NCI-H1105 (cell line): ENCODE data around the gene KIF21B.

Source experiments
- DNase-seq: peaks from one replicate; lab custom pipeline; 2025; lab: John Stamatoyannopoulos, UW

Gene KIF21B

DNA sequence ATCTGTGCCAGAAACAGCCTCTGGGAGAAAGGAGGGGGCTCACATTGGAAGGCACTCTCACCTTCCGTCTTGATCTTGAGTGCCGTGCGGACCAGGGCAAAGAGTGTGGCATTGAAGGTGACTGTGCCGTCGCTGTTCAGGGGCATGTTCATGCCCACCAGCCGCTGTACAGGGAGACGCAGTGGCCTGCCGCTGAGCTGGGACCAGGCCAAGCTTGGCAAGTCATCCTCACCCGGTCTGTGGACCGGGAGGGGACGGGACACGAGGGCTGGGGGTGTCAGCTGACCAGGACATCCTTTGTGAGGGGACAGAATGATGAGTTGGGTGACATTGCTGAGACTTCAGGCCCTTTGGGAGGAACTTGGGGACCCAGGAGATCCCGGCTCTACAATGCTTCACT is 25.0 kb upstream of the KIF21B start:
- DNase-seq: no peak

DNA sequence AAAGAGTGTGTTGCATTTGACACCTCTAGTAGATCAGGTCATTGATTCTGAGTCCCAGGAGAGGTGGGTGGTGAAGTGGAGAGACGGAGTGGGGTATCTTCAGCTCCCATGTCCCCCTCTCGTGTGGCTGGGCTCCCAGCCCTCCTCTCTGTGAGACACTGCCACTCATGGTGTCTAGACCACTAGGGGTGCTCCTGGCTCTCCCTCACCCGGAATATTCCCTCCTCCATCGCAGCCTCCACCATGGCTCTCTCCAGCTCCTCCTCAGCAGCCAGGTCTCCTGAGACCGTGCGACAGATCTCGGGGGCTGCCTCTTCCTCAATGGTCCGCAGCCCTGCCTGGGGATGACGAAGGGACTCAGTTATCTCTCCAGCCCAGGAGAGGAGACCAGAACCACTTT is 20.6 kb upstream of the KIF21B start:
- no peak for DNase-seq

DNA sequence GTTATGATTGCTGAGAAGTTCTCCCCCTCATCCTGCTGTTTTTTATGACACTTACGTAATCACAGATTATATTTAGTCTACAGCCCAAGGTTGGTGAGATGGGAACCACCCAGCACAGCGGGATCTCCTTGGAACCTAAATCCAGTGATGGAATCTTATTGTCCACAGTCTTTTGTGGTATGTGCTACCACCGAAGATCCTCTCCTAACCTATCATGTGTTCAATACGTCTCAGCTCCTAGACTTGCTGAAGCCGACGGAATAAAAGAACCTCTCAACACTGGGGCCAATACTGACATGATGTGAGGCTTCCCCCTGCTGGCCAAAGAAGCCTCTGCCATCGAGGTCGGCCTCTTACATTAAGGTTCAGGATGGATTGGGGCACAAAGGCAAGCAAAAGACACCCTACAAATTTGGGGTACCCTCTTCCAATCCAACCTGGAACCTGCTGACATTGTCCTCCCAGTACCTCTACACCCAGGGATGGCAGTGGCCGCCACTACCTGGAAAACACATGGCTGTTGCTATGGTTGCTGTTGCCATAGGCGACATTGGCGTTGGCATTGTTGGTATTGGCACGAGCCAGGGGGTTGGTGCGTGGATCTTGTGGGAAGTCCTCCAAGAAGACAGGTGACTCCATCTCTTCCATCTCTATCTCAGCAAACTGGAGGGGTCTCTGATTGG is 19.4 kb upstream of the KIF21B start:
- DNase-seq: peak; percentile 70

DNA sequence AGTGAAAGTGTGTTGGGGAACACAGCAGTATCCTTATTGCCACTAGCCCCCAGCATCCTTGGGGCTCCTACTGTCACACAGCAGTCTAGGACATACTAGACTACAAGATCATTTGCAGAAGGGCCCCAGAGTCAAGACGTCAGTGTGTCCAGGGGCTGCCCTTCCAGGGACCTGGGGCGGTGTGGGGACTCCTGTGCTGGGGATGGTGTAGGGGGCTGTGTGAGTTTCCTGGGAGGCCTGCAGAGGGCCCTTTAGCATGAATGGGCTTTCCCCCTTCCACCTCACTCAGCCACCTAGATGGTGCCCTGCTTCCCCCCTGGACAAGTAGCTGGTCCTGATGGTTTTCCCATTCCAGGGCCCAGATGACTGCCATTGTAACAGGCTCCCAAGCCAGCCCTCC is 17.5 kb upstream of the KIF21B start:
- no peak for DNase-seq

DNA sequence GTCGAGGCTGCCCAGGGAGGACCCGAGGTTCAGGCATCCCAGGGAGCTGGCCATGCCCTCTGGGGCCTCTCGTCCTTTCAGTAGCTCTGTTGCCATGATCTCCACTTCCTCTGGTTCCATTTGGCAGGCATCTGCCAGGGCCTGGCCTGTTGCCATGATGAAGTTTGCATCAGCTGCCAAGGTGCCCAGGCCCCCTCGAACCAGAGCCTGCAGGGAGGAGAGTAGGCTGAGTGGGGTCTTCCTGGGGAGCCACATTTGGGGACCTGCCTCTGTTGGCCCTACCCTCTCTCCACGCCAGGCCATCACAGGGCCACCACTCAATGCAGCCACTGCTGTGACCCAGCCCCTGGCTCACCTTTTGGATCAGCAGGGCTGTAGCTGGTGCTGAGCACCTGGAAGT is 16.4 kb upstream of the KIF21B start:
- DNase-seq: no peak

DNA sequence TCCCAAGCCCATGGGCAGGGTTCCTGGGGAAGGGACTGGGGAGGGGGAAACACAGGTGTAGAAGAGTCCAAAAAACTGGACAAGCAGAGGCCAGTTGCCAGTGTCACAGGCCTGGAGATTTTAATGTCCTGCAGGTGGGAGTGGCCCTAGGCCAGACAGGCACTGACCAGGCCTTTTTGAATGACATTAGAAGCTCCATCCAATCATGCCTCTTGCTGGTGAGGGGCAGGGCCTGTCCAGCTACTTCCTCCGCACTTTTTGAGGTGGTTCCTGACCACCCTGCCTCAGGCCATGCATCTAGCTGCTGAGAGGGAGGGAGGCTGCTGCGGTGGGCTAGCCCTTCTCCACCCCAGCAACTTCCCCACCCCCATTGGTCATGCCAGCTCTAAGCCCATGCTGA is 15.9 kb upstream of the KIF21B start:
- no peak for DNase-seq

DNA sequence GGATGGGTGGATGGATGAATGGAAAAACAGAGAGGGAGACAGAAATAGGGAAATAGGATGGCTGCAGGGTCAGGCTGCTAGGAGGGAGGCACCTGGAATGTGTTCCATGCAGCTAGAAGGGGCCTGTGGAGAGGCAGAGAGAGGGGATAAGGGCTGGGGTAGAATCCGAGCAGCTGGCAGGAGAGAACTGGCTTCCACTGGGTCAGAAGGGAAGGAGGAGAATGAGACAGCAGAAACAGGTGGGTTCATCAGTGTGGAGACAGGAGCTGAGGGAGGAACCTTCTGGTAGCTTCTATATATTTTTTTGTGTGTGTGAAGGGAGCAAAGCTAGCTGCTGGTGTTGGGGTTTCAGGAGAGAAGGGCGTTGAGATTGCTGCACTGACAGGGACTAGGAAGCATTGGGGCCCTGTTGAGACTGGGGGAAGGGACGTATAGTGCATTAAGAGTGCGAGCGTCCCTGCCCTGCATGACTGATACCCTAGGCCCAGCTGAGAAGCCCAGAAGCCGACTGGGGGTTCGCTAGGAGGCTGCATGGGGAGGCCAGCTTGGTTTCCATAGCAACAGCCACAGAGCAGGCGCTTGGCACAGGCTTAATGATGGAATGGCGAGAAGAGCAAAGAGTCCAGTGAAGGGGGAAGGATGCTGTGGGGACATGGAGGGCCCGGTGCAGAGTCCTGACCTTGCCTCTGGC is 14.8 kb upstream of the KIF21B start:
- DNase-seq: no peak

DNA sequence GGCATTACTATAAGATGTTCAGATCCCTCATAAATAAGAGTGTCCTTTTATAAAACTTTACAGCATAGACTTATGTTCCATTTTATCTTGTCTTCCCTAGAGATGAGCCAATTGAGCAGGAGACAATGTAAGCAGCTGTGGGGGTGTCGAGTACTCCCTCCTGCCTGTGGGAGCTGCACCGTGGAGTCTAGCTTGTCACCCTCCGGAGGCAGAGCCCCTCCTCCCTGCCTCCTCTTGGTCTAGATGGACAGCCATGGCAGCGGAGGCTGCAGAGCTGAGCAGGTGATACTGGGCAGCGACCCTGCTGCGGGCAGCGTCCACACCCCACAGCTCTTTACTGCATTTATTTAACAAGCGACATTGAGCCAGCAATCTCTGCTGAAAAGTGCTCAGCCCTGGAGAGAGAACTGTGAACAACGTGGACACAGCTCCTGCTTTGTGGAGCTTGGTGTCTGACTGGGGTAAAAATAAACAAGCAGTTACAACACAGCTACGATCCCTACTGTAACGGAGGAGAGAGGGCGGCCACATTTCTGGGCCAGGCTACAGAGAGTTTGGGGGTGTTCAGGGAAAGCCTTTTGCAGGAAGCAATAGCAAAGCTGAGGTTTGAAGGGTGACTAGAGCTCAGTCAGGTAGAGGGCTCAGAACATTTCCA is 12.8 kb upstream of the KIF21B start:
- no peak for DNase-seq

DNA sequence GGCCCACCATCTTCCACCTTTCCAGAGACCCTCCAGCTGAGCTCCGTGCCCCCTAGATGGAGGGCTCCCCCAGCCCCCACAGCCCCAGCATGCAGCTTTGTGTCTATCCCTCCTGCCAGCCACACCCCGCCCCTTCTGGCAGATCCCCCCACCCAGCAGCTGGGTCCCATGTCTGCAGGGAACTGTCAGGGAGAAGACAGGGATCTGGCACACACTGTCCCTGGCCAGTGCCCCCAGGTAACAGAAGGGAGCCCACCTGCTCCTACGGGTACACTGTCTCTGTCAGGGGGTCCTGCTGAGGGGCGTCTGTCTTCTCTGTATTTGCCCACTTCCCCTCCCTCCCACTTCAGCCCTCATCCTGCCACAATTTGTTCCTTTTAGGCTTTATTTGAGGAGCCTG is 11.2 kb upstream of the KIF21B start:
- DNase-seq: no peak

DNA sequence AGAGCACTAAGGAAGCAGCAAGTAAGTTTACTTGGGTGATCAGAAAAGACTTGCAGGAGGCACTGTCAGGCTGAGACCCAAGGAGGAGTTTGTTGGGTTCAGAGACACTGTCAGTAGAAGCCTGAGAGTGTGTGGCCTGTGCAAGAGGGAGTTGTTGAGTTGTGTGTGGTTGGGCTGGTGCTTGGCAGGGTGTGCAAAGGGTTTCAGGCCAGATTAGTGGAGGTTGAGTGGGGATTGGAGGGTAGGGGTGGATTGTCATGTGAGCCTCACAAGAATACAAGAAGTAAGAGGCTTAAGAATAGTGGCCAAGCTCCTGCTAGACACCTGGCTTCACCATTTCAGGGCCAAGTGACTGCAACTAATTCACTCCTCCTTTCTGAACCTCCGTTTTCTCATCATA is 8.9 kb upstream of the KIF21B start:
- DNase-seq: no peak

DNA sequence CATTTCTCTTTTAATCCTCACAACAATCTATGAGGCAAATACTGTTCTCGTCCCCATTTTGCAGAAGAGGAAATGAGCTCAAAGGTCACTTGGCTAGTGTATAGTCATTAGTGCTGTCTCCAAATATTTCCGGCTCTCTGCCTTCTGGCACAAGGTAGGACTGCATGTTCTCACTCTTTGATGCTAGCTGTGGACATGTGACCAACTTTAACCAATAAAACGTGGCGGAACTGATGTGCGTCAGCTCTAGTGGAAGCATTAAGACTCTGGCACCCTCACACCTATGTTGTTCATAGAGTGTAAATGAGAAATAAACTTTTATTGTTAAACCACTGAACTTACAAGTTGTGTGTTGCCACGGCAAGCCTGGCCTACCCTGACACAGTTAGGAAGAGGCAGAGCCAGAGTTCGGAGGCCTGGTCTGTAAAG is 5.0 kb upstream of the KIF21B start:
- DNase-seq: no peak

DNA sequence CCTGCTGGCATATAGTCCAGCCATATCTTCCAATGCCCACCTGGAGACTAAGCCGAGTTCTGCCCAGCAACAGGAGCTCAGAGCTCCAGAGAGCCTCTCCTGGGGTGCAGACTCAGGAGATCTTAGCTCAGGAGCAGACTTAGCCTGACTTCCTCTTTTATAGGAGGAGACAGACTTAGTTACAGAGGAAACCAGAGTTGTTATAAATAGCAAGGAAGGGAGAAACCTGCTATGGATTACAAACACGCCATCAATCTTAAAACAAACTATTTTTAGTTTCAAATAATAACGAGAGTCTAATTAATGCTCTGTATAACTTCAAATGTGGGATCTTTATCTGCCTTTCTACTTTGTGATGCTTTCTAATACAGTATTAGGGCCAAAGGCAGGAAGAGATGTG is 3.3 kb upstream of the KIF21B start:
- no peak for DNase-seq

DNA sequence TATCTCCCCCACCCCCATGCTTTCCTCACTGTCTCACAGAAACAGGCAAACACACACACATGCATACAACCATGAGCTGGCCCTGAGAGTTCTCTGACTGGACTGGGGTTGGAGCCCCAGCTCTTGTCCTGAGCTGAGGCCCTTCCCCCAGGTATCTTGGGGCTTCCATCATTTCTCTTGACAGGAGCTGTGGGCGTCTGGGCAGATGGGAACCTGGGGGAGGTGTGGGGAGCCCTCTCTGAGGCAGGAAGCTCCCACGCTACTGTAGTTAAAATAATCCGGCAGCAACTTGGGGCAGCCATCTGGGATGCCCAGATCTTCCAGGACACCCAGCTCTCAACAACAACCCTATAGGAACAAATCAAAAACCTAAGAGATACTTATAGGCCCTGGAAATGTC is 2.7 kb upstream of the KIF21B start:
- DNase-seq: no peak

DNA sequence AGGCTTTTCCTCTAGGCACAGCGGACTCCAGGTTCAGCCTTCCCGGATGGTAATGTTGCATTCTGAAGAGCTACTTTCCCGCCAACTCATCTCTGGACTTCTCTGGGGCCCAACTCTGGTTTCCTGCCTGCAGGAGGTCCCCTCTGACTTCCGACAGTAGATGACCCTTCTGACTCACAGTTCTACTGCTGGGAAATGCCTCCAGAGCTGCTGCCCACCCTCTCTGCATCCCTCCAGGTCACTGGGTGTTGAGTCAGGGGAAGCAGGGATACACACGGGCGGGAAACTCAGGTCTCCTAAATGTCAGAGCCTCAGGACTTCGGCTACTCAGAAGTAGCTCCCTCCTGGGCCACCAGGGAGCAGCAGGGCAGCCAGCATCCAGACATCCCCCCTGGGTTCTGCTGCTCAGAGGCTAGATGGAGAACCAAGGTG is 2.1 kb upstream of the KIF21B start:
- DNase-seq: no peak

DNA sequence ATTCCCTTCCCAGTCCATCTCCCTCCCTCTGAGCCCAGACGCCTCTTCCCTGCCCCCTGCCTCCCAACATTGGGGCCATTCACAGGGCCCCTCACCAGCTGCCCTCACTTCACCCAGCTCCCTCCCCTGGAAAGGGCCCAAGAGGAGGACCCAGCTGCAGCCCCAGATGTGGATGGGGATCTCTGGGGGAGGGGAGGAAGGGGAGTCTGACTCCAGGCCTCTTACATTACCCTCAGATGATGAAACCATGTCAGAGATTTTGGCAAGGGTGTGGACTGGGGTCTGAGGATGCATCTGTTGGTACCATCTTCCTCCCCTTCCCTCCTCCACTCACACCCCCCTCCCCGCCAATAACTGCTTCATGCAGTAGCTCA is 1.1 kb upstream of the KIF21B start:
- DNase-seq: no peak

DNA sequence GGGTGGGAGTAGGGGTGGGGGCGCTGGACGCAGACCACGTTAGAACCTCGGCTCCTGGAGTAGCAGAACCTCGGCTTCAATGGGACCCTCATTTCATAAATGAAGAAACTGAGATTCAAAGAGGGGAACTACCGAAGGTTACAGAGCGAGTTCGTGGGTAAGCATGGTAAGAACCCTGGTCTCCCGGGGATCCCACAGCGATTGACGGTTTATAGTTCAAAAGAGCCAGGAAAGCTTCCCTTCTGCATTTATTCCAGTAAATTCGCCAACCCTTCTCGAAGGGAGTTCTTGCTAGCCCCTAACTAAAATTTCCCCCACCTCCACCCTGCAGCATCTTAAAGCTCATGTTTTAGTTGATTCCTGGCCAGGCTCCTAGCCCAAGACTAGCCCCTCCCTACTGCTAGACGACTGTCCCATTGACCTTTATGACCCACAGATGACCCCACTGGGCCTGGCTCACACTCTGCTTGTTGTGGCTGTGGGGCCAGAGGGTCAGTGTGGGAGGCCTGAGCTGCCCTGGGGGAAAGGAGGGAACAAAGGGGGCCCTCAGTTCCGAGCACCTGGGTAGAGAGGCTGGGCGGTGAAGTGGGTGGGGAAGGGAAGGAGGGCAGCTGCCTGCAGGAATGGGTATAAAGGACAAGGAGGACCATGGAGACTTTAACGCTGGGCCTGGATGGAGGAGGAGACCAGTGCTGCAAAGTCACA is 558 bp upstream of the KIF21B start:
- no peak for DNase-seq

DNA sequence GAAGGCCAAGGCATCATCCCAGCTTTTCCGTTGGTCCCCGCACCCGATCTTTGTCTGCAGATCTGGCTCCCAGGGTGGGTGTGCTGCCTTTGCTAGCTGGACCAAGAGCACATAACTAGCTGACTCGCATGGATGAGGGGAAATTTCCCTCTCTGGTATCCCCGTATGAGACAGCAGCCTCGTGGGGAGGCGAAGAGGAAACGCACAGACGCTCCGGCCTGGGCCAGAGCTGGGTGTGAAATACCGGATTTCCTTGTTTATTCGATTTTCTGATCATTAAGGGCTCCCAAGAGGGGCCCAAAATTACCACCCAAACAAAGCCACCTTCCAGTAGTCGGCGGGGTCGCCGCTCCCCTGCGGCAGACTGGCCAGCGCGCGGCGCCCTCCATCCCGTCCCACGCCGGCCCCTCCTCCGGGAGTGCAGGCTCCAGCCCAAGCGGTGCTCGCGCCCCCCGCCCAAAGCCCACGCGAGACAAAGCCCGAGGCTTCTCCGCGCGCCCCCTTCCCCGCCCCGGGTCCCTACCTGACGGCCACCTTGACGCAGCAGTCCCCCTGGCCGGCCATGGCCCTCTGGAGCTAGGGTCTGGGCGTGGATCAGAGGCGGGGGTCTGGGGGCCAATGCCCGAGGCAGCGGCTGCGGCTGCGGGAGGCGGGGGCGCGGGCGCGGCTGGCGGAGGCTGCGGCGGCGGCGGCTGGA is 546 bp downstream of the KIF21B start:
- DNase-seq: no peak

DNA sequence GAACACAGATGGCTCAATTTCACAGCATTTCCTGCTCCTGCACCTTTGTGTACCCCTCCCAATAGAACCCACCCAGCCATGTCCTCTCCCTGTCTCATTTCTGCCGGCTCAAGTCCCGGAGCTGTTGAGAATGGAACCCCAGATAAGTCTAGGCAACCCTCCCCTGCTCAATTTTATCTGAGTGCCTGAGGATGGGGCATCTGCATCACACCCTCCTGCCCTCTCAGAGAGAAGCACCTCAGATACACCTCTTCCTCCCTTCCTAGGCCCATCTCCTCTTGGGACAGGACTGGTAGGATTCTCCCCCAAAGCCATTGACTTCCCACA is 1.1 kb downstream of the KIF21B start:
- DNase-seq: no peak

DNA sequence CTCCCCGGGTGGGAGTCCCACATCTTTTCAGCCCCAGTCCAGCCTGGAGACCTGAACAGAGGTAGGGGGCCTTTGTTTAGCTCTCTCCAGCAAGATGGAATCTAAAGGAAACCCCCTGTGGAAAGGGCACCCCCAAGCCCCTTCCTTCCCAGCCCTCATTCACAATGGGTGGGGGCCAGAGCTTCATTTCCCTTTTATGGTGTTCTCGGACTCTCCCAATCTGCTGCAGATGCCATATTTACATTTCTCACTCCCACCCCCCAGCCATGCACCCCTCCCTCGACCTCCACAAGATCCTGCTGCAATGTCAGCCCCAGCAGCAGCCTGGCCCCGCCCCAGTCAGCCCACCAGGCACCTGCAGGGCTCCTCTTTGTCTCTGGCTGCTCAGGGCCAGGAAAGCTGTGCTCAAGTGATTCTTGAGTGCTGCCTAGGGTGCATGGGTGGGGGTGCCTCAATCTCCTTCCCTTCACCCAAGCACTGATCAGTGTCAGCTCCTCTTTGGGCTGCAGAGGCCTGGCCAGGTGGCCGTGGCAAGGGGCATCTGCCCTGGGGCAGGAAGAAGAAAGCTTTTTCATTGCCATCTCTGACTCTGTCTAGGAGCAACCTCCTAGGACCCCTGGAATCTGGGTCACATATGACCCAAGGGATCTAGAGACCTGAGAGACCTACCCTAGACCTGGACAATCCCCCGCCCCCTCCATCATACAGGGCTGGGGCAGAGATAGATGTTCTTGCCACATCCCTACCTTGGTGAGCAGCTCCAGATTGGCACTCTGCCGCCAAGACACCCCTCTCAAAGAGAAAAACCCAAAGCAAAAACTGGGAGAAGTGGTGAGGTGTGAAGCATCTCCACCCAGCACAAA is 1.7 kb downstream of the KIF21B start:
- no peak for DNase-seq

DNA sequence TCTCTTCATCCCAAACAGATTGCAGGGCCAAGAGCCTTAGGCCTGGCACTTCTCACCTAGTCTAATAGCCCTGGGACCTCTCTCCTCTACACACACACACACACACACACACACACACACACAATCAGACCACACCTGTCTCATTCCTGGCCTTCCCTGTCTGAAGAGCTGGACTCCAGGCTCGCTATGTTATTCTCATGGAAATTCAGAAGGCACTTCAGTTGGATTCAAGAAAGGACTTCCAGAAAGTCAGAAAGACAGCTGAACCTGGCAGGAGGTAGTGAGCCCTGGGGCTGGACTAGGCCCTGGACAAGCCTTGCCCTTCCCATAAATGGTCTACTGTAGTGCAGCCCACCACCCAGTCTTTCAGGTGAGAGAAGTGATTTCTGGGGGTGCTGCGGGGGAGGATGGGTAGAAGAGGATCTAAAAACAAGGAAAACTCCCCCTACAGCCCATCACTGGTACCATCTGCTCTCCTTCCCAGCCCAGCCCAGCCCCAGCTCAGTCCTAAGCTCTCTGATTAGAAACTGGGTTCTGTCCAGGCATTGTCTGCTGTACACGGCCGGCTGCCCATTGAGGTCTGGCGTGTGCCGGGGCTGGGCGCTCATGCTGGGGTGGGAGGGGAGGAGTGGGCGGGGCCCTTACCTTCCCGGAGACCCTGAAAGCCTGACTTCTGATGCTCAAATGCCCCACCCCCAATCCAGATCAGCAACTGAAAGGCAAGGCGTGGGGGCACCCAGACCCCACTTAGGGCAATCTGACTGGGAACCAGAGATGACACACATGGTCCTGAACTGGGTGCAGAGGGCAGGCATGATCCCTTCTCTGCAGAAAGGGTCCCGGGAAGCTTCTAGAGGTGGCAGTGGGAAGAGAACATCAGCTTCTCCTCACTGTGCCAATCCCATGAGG is 2.5 kb downstream of the KIF21B start:
- DNase-seq: no peak
